ENCODE data around the gene PEG3.
"Not testable (repeated sequence)": the region's sequence is repeated elsewhere in the genome, so short reads cannot be mapped to it uniquely, and the experiment has no call there.

Gene PEG3

GRCh38 chr19:56868446-56868845 is 27.9 kb upstream of the PEG3 start:
- no peaks in the 10 kb centered on the region for H3K27me3 ChIP-seq (ENCODE audit: control insufficient read depth in 1 of 2, insufficient read depth in 2 of 2, low read length in 2 of 2)
- no peak overlapping the region for H3K9ac ChIP-seq (ENCODE audit: low read depth in 1 of 2, low read length in 2 of 2)
- H3K4me3 ChIP-seq (ENCODE audit: low read depth in 1 of 2, low read length in 2 of 2), result no peak overlapping the region
- peaks cover 31 to 37% of the 10 kb centered on the region in 2 donors for H3K9me3 ChIP-seq (ENCODE audit: control insufficient read depth in 1 of 2, low read length in 2 of 2)
- no peaks in the 10 kb centered on the region for H3K36me3 ChIP-seq (ENCODE audit: control insufficient read depth in 1 of 2, insufficient read depth in 2 of 2, low read length in 2 of 2)
- no peak overlapping the region for H3K27ac ChIP-seq (ENCODE audit: low read depth, low read length)
- H3K4me1 ChIP-seq (ENCODE audit: control insufficient read depth in 1 of 2, insufficient read depth in 2 of 2, low read length in 2 of 2), result no peaks in the 10 kb centered on the region

GRCh38 chr19:56866538-56866937 is 26.0 kb upstream of the PEG3 start:
- no peak overlapping the region for H3K27ac ChIP-seq (ENCODE audit: low read depth, low read length)
- no peak overlapping the region for H3K4me3 ChIP-seq (ENCODE audit: low read depth in 1 of 2, low read length in 2 of 2)
- H3K4me1 ChIP-seq (ENCODE audit: control insufficient read depth in 1 of 2, insufficient read depth in 2 of 2, low read length in 2 of 2), result no peaks in the 10 kb centered on the region
- H3K27me3 ChIP-seq (ENCODE audit: control insufficient read depth in 1 of 2, insufficient read depth in 2 of 2, low read length in 2 of 2), result no peaks in the 10 kb centered on the region
- H3K9me3 ChIP-seq (ENCODE audit: control insufficient read depth in 1 of 2, low read length in 2 of 2), result peaks cover 30 to 41% of the 10 kb centered on the region in 2 donors
- H3K36me3 ChIP-seq (ENCODE audit: control insufficient read depth in 1 of 2, insufficient read depth in 2 of 2, low read length in 2 of 2), result no peaks in the 10 kb centered on the region
- no peak overlapping the region for H3K9ac ChIP-seq (ENCODE audit: low read depth in 1 of 2, low read length in 2 of 2)

- no peak overlapping the region for H3K27ac ChIP-seq (ENCODE audit: low read depth, low read length)
- H3K27me3 ChIP-seq (ENCODE audit: control insufficient read depth in 1 of 2, insufficient read depth in 2 of 2, low read length in 2 of 2), result no peaks in the 10 kb centered on the region
- H3K4me1 ChIP-seq (ENCODE audit: control insufficient read depth in 1 of 2, insufficient read depth in 2 of 2, low read length in 2 of 2), result no peaks in the 10 kb centered on the region
- H3K9ac ChIP-seq (ENCODE audit: low read depth in 1 of 2, low read length in 2 of 2), result no peak overlapping the region
- no peaks in the 10 kb centered on the region for H3K36me3 ChIP-seq (ENCODE audit: control insufficient read depth in 1 of 2, insufficient read depth in 2 of 2, low read length in 2 of 2)
- H3K9me3 ChIP-seq (ENCODE audit: control insufficient read depth in 1 of 2, low read length in 2 of 2), result peaks cover 24 to 37% of the 10 kb centered on the region in 2 donors
- H3K4me3 ChIP-seq (ENCODE audit: low read depth in 1 of 2, low read length in 2 of 2), result no peak overlapping the region
These were observed 24.1 kb upstream of the PEG3 start for GRCh38 chr19:56864443-56865125.

GRCh38 chr19:56862741-56863140 is 22.2 kb upstream of the PEG3 start:
- no peak overlapping the region for H3K4me3 ChIP-seq (ENCODE audit: low read depth in 1 of 2, low read length in 2 of 2)
- no peak overlapping the region for H3K9ac ChIP-seq (ENCODE audit: low read depth in 1 of 2, low read length in 2 of 2)
- no peaks in the 10 kb centered on the region for H3K27me3 ChIP-seq (ENCODE audit: control insufficient read depth in 1 of 2, insufficient read depth in 2 of 2, low read length in 2 of 2)
- H3K36me3 ChIP-seq (ENCODE audit: control insufficient read depth in 1 of 2, insufficient read depth in 2 of 2, low read length in 2 of 2), result no peaks in the 10 kb centered on the region
- no peak overlapping the region for H3K27ac ChIP-seq (ENCODE audit: low read depth, low read length)
- no peaks in the 10 kb centered on the region for H3K4me1 ChIP-seq (ENCODE audit: control insufficient read depth in 1 of 2, insufficient read depth in 2 of 2, low read length in 2 of 2)
- H3K9me3 ChIP-seq (ENCODE audit: control insufficient read depth in 1 of 2, low read length in 2 of 2), result peaks cover 16 to 36% of the 10 kb centered on the region in 2 donors

- peaks cover 14 to 25% of the 10 kb centered on the region in 2 donors for H3K9me3 ChIP-seq (ENCODE audit: control insufficient read depth in 1 of 2, low read length in 2 of 2)
- not testable (repeated sequence) for H3K27ac ChIP-seq (ENCODE audit: low read depth, low read length); H3K4me1 ChIP-seq (ENCODE audit: control insufficient read depth in 1 of 2, insufficient read depth in 2 of 2, low read length in 2 of 2); H3K36me3 ChIP-seq (ENCODE audit: control insufficient read depth in 1 of 2, insufficient read depth in 2 of 2, low read length in 2 of 2); H3K27me3 ChIP-seq (ENCODE audit: control insufficient read depth in 1 of 2, insufficient read depth in 2 of 2, low read length in 2 of 2); H3K9ac ChIP-seq (ENCODE audit: low read depth in 1 of 2, low read length in 2 of 2); H3K4me3 ChIP-seq (ENCODE audit: low read depth in 1 of 2, low read length in 2 of 2)
These were observed 19.9 kb upstream of the PEG3 start for GRCh38 chr19:56860409-56860808.

GRCh38 chr19:56858026-56858425 is 17.5 kb upstream of the PEG3 start:
- H3K4me1 ChIP-seq (ENCODE audit: control insufficient read depth in 1 of 2, insufficient read depth in 2 of 2, low read length in 2 of 2), result no peaks in the 10 kb centered on the region
- no peak overlapping the region for H3K27ac ChIP-seq (ENCODE audit: low read depth, low read length)
- H3K36me3 ChIP-seq (ENCODE audit: control insufficient read depth in 1 of 2, insufficient read depth in 2 of 2, low read length in 2 of 2), result no peaks in the 10 kb centered on the region
- no peak overlapping the region for H3K9ac ChIP-seq (ENCODE audit: low read depth in 1 of 2, low read length in 2 of 2)
- no peak overlapping the region for H3K4me3 ChIP-seq (ENCODE audit: low read depth in 1 of 2, low read length in 2 of 2)
- H3K9me3 ChIP-seq (ENCODE audit: control insufficient read depth in 1 of 2, low read length in 2 of 2), result peaks cover 8 to 26% of the 10 kb centered on the region in 2 donors
- no peaks in the 10 kb centered on the region for H3K27me3 ChIP-seq (ENCODE audit: control insufficient read depth in 1 of 2, insufficient read depth in 2 of 2, low read length in 2 of 2)

GRCh38 chr19:56856822-56857221 is 16.3 kb upstream of the PEG3 start:
- no peak overlapping the region for H3K9ac ChIP-seq (ENCODE audit: low read depth in 1 of 2, low read length in 2 of 2)
- H3K36me3 ChIP-seq (ENCODE audit: control insufficient read depth in 1 of 2, insufficient read depth in 2 of 2, low read length in 2 of 2), result no peaks in the 10 kb centered on the region
- H3K4me3 ChIP-seq (ENCODE audit: low read depth in 1 of 2, low read length in 2 of 2), result no peak overlapping the region
- H3K9me3 ChIP-seq (ENCODE audit: control insufficient read depth in 1 of 2, low read length in 2 of 2), result peaks cover 8 to 21% of the 10 kb centered on the region in 2 donors
- no peak overlapping the region for H3K27ac ChIP-seq (ENCODE audit: low read depth, low read length)
- no peaks in the 10 kb centered on the region for H3K4me1 ChIP-seq (ENCODE audit: control insufficient read depth in 1 of 2, insufficient read depth in 2 of 2, low read length in 2 of 2)
- H3K27me3 ChIP-seq (ENCODE audit: control insufficient read depth in 1 of 2, insufficient read depth in 2 of 2, low read length in 2 of 2), result no peaks in the 10 kb centered on the region

- not testable (repeated sequence) for H3K9ac ChIP-seq (ENCODE audit: low read depth in 1 of 2, low read length in 2 of 2); H3K4me1 ChIP-seq (ENCODE audit: control insufficient read depth in 1 of 2, insufficient read depth in 2 of 2, low read length in 2 of 2); H3K4me3 ChIP-seq (ENCODE audit: low read depth in 1 of 2, low read length in 2 of 2); H3K27ac ChIP-seq (ENCODE audit: low read depth, low read length); H3K27me3 ChIP-seq (ENCODE audit: control insufficient read depth in 1 of 2, insufficient read depth in 2 of 2, low read length in 2 of 2); H3K36me3 ChIP-seq (ENCODE audit: control insufficient read depth in 1 of 2, insufficient read depth in 2 of 2, low read length in 2 of 2)
- H3K9me3 ChIP-seq (ENCODE audit: control insufficient read depth in 1 of 2, low read length in 2 of 2), result peaks cover 8 to 18% of the 10 kb centered on the region in 2 donors
These were observed 11.8 kb upstream of the PEG3 start for GRCh38 chr19:56852361-56852760.

- Histone ChIP-seq H3K27me3 (ENCODE audit: control insufficient read depth in 1 of 2, insufficient read depth in 2 of 2, low read length in 2 of 2) (no peaks in the 10 kb centered on the region), H3K27ac (ENCODE audit: low read depth, low read length) (no peak overlapping the region), H3K9ac (ENCODE audit: low read depth in 1 of 2, low read length in 2 of 2) (no peak overlapping the region), H3K4me1 (ENCODE audit: control insufficient read depth in 1 of 2, insufficient read depth in 2 of 2, low read length in 2 of 2) (no peaks in the 10 kb centered on the region), H3K36me3 (ENCODE audit: control insufficient read depth in 1 of 2, insufficient read depth in 2 of 2, low read length in 2 of 2) (no peaks in the 10 kb centered on the region), H3K9me3 (ENCODE audit: control insufficient read depth in 1 of 2, low read length in 2 of 2) (peaks cover 5 to 8% of the 10 kb centered on the region in 2 donors), H3K4me3 (ENCODE audit: low read depth in 1 of 2, low read length in 2 of 2) (no peak overlapping the region)
These were observed 7.6 kb upstream of the PEG3 start for GRCh38 chr19:56848166-56848565.

- Histone ChIP-seq H3K27me3 (ENCODE audit: control insufficient read depth in 1 of 2, insufficient read depth in 2 of 2, low read length in 2 of 2) (no peaks in the 10 kb centered on the region), H3K4me3 (ENCODE audit: low read depth in 1 of 2, low read length in 2 of 2) (no peak overlapping the region), H3K36me3 (ENCODE audit: control insufficient read depth in 1 of 2, insufficient read depth in 2 of 2, low read length in 2 of 2) (no peaks in the 10 kb centered on the region), H3K27ac (ENCODE audit: low read depth, low read length) (no peak overlapping the region), H3K9me3 (ENCODE audit: control insufficient read depth in 1 of 2, low read length in 2 of 2) (peaks cover 14 to 42% of the 10 kb centered on the region in 2 donors), H3K9ac (ENCODE audit: low read depth in 1 of 2, low read length in 2 of 2) (no peak overlapping the region), H3K4me1 (ENCODE audit: control insufficient read depth in 1 of 2, insufficient read depth in 2 of 2, low read length in 2 of 2) (no peaks in the 10 kb centered on the region)
These were observed 1.9 kb upstream of the PEG3 start for GRCh38 chr19:56842412-56842811.

GRCh38 chr19:56841193-56841543 is 642 bp upstream of the PEG3 start:
- H3K27me3 ChIP-seq (ENCODE audit: control insufficient read depth in 1 of 2, insufficient read depth in 2 of 2, low read length in 2 of 2), result no peaks in the 10 kb centered on the region
- no peak overlapping the region for H3K4me3 ChIP-seq (ENCODE audit: low read depth in 1 of 2, low read length in 2 of 2)
- H3K9ac ChIP-seq (ENCODE audit: low read depth in 1 of 2, low read length in 2 of 2), result no peak overlapping the region
- peaks cover 17 to 43% of the 10 kb centered on the region in 2 donors for H3K9me3 ChIP-seq (ENCODE audit: control insufficient read depth in 1 of 2, low read length in 2 of 2)
- H3K36me3 ChIP-seq (ENCODE audit: control insufficient read depth in 1 of 2, insufficient read depth in 2 of 2, low read length in 2 of 2), result no peaks in the 10 kb centered on the region
- H3K4me1 ChIP-seq (ENCODE audit: control insufficient read depth in 1 of 2, insufficient read depth in 2 of 2, low read length in 2 of 2), result no peaks in the 10 kb centered on the region
- H3K27ac ChIP-seq (ENCODE audit: low read depth, low read length), result no peak overlapping the region
